Stomach (tissue), 4 donors: ENCODE results near the gene CYB5R4.

Source experiments
- EP300 ChIP-seq: sonication (generic); formaldehyde crosslinking; IDR thresholded peaks from one replicate; pipeline ENCODE4 v1.6.1; 2017; ENCODE audit warnings: antibody characterized with exemption
- POLR2AphosphoS5 ChIP-seq, 3 donors: sonication (generic); formaldehyde crosslinking; IDR thresholded peaks; one replicate each; pipeline ENCODE4 v1.6.1; 2016; ENCODE audit warnings: antibody characterized with exemption in 3 of 3
- TF ChIP-seq, protein P1 (sequence below), 7 experiments: fragments of 450-650 bp in 4 of 7; fragments of 200-600 bp in 3 of 7; sonication (generic) in 3 of 7; IDR thresholded peaks; one replicate each; pipeline ENCODE4 v1.5.1; 2016 to 2019; ENCODE audit warnings: antibody characterized with exemption in 7 of 7, control low read depth in 2 of 7, mild to moderate bottlenecking in 1 of 7

DNA sequence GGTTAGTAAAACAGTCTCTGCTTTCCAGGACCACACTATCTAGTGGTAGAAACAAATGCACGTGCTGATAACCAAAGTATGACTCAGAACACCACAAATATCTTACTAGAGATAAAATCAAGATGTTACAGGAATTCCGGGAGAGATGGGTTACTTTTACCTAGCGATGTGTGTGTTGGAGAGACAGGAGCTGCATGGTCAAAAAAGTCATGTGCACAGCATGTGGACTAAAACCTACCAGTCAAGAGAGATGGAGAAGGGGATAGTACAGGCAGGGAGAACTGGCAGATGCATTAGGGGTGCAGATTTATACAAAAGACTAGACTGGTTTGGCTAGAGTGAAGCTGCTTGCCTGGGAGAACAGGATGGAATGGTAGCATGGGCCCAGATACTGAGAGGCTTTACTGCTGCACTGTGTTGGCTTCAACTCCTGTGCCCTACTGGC, 98.8 kb downstream of the CYB5R4 start:
- TF ChIP-seq, protein P1, sequence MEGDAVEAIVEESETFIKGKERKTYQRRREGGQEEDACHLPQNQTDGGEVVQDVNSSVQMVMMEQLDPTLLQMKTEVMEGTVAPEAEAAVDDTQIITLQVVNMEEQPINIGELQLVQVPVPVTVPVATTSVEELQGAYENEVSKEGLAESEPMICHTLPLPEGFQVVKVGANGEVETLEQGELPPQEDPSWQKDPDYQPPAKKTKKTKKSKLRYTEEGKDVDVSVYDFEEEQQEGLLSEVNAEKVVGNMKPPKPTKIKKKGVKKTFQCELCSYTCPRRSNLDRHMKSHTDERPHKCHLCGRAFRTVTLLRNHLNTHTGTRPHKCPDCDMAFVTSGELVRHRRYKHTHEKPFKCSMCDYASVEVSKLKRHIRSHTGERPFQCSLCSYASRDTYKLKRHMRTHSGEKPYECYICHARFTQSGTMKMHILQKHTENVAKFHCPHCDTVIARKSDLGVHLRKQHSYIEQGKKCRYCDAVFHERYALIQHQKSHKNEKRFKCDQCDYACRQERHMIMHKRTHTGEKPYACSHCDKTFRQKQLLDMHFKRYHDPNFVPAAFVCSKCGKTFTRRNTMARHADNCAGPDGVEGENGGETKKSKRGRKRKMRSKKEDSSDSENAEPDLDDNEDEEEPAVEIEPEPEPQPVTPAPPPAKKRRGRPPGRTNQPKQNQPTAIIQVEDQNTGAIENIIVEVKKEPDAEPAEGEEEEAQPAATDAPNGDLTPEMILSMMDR (IDR thresholded peaks at IDR 0.05) = no peak
- TF ChIP-seq POLR2AphosphoS5 (IDR thresholded peaks at IDR 0.05) (no peak), EP300 (no peak)
